ENCODE measurements around the gene MALRD1.

GRCh38 chr10:19767876-19768275 is 719.3 kb downstream of the MALRD1 start:
- TF ChIP-seq CTCF (IDR thresholded peaks at IDR 0.05; ENCODE audit: poor library complexity) (no peak), EZH2 (IDR thresholded peaks at IDR 0.05; ENCODE audit: borderline replicate concordance) (no peak), EZH2phosphoT487 (IDR thresholded peaks at IDR 0.05; ENCODE audit: low read depth, severe bottlenecking, unreplicated experiment) (no peak)
